SK-N-SH (cell line): ENCODE data around the gene FOCAD. TPM values are rescaled to one million over a fixed set of nuclear protein-coding genes. Genes with fewer than 3 reads are reported as not detected.

ENCODE experiments used
- CTCF ChIA-PET: fragments of 300-600, 350-600 bp; formaldehyde crosslinking; extraction: SDS; loops from one replicate; lab custom pipeline; 2021; lab: Yijun Ruan, JAX
- POLR2A ChIA-PET: fragments of 350-600 bp; sonication (Branson Sonifier 250); formaldehyde crosslinking; extraction: SDS; loops from one replicate; lab custom pipeline; 2020; ENCODE audit warnings: antibody characterized with exemption, inconsistent platforms; lab: Yijun Ruan, JAX
- DNase-seq: peaks from one replicate; pipeline ENCODE4 v3.0.0; 2012
- H2AFZ ChIP-seq: fragments of 200-600 bp; sonication (generic); 2 replicates; pipeline ENCODE4 v1.8.1; 2016; ENCODE audit warnings: antibody characterized with exemption, mild to moderate bottlenecking, low read depth
- H3F3A ChIP-seq: fragments of 200-600 bp; sonication (generic); replicated peaks from 2 replicates; pipeline ENCODE3; 2016; ENCODE audit warnings: antibody characterized with exemption, mild to moderate bottlenecking; ENCODE audit not compliant: insufficient read depth
- H3K27ac ChIP-seq, 2 experiments: fragments of 200-500 bp in 1 of 2; fragments of 200-600 bp in 1 of 2; sonication (Bioruptor generic) in 1 of 2; sonication (generic), shearing (Covaris generic) in 1 of 2; 2 replicates each; pipeline versions ENCODE4 v1.5.1 to v1.6.1; 2014 to 2016; ENCODE audit warnings: low read depth in 2 of 2, inconsistent platforms in 1 of 2, low read length in 1 of 2, mild to moderate bottlenecking in 1 of 2, mixed read lengths in 1 of 2
- H3K27me3 ChIP-seq: fragments of 200-600 bp; sonication (generic), shearing (Covaris generic); 2 replicates; pipeline ENCODE4 v1.6.1; 2016; ENCODE audit warnings: mixed run types; ENCODE audit not compliant: insufficient read depth
- H3K36me3 ChIP-seq, 2 experiments: fragments of 200-500 bp in 1 of 2; fragments of 200-600 bp in 1 of 2; sonication (Bioruptor generic) in 1 of 2; sonication (generic) in 1 of 2; replicated peaks in 1 of 2; 2 replicates each; pipeline versions ENCODE3 to v1.5.1; 2014 to 2016; ENCODE audit warnings: low read length in 1 of 2, mild to moderate bottlenecking in 1 of 2; ENCODE audit not compliant: insufficient read depth in 2 of 2, control insufficient read depth in 1 of 2
- H3K4me1 ChIP-seq, 2 experiments: fragments of 200-500 bp in 1 of 2; fragments of 200-600 bp in 1 of 2; sonication (Bioruptor generic) in 1 of 2; sonication (generic), shearing (Covaris generic) in 1 of 2; 2 replicates each; pipeline versions ENCODE4 v1.5.1 to v1.6.1; 2014 to 2016; ENCODE audit warnings: low read depth in 1 of 2, low read length in 1 of 2, mixed run types in 1 of 2; ENCODE audit not compliant: insufficient read depth in 2 of 2, control insufficient read depth in 1 of 2
- H3K4me2 ChIP-seq: fragments of 200-600 bp; sonication (generic), shearing (Covaris generic); 2 replicates; pipeline ENCODE4 v1.6.1; 2017; ENCODE audit warnings: mixed run types
- H3K4me3 ChIP-seq, 2 experiments: fragments of 200-500 bp in 1 of 2; fragments of 200-600 bp in 1 of 2; sonication (Bioruptor generic) in 1 of 2; sonication (generic), shearing (Covaris generic) in 1 of 2; 2 replicates each; pipeline versions ENCODE4 v1.5.1 to v1.8.1; 2014 to 2016; ENCODE audit warnings: low read depth in 2 of 2, inconsistent platforms in 1 of 2, low read length in 1 of 2, mild to moderate bottlenecking in 1 of 2, mixed read lengths in 1 of 2, moderate library complexity in 1 of 2
- H3K79me2 ChIP-seq: fragments of 200-600 bp; sonication (generic); 2 replicates; pipeline ENCODE4 v1.8.1; 2017; ENCODE audit warnings: mild to moderate bottlenecking; ENCODE audit not compliant: insufficient read depth
- H3K9ac ChIP-seq: fragments of 200-600 bp; sonication (generic); 2 replicates; pipeline ENCODE4 v1.6.1; 2017; ENCODE audit warnings: mixed run types
- H3K9me2 ChIP-seq: fragments of 200-600 bp; sonication (generic); 2 replicates; pipeline ENCODE4 v1.6.1; 2017; ENCODE audit warnings: mixed run types
- H3K9me3 ChIP-seq: fragments of 200-600 bp; sonication (generic); 2 replicates; pipeline ENCODE4 v1.6.1; 2017; ENCODE audit warnings: mixed run types, mild to moderate bottlenecking, moderate library complexity
- H4K20me1 ChIP-seq: fragments of 200-600 bp; sonication (generic); 2 replicates; pipeline ENCODE4 v1.6.1; 2017; ENCODE audit warnings: mild to moderate bottlenecking, mixed run types; ENCODE audit not compliant: insufficient read depth
- CHD2 ChIP-seq: fragments of 150-350 bp; IDR thresholded peaks from 2 replicates; pipeline ENCODE4 v1.6.1; 2018; ENCODE audit warnings: low read length; ENCODE audit not compliant: partially characterized antibody
- ELF1 ChIP-seq: IDR thresholded peaks from 2 replicates; pipeline ENCODE4 v1.4.0; 2012
- EP300 ChIP-seq, 2 experiments: IDR thresholded peaks; 2 replicates each; pipeline versions ENCODE4 v1.4.0 to v1.6.1; 2012; ENCODE audit warnings: borderline replicate concordance in 1 of 2, low read depth in 1 of 2, low read length in 1 of 2
- FOSL2 ChIP-seq: IDR thresholded peaks from 2 replicates; pipeline ENCODE4 v1.4.0; 2012; ENCODE audit warnings: low read depth, mild to moderate bottlenecking, moderate library complexity, borderline replicate concordance
- FOXM1 ChIP-seq: IDR thresholded peaks from 2 replicates; pipeline ENCODE4 v1.4.0; 2012; ENCODE audit warnings: low read depth, mild to moderate bottlenecking
- IRF3 ChIP-seq: fragments of 150-350 bp; IDR thresholded peaks from 2 replicates; pipeline ENCODE4 v1.6.1; 2016; ENCODE audit warnings: mild to moderate bottlenecking, low read depth, low read length
- JUND ChIP-seq: IDR thresholded peaks from 2 replicates; pipeline ENCODE4 v1.4.0; 2012
- MAX ChIP-seq: IDR thresholded peaks from 2 replicates; pipeline ENCODE4 v1.4.0; 2012; ENCODE audit warnings: low read depth
- NRF1 ChIP-seq: IDR thresholded peaks from 2 replicates; pipeline ENCODE4 v1.6.1; 2012; ENCODE audit warnings: low read depth, mild to moderate bottlenecking, low read length
- PBX3 ChIP-seq: IDR thresholded peaks from 2 replicates; pipeline ENCODE4; 2012
- POLR2AphosphoS5 ChIP-seq: IDR thresholded peaks from 2 replicates; pipeline ENCODE4 v1.6.1; 2012; ENCODE audit warnings: low read depth, low read length
- RCOR1 ChIP-seq: fragments of 150-350 bp; IDR thresholded peaks from 2 replicates; pipeline ENCODE4 v1.6.1; 2017; ENCODE audit warnings: antibody characterized with exemption, low read length
- REST ChIP-seq: IDR thresholded peaks from 2 replicates; pipeline ENCODE4 v1.6.1; 2012; ENCODE audit warnings: mild to moderate bottlenecking, low read depth, low read length, moderate library complexity
- RXRA ChIP-seq: IDR thresholded peaks from 2 replicates; pipeline ENCODE4 v1.4.0; 2012; ENCODE audit warnings: low read depth, mild to moderate bottlenecking, borderline replicate concordance
- SIN3A ChIP-seq: IDR thresholded peaks from 2 replicates; pipeline ENCODE4 v1.6.1; 2012; ENCODE audit warnings: low read depth, mild to moderate bottlenecking, low read length, moderate library complexity, borderline replicate concordance
- SMC3 ChIP-seq: IDR thresholded peaks from 2 replicates; pipeline ENCODE4 v1.6.1; 2012; ENCODE audit warnings: low read depth, low read length, improper control_type of control experiment
- TCF12 ChIP-seq: IDR thresholded peaks from 2 replicates; pipeline ENCODE4 v1.4.0; 2012
- USF2 ChIP-seq: fragments of 150-350 bp; IDR thresholded peaks from 2 replicates; pipeline ENCODE4 v1.6.1; 2017; ENCODE audit warnings: antibody characterized with exemption, low read length, low read depth, borderline replicate concordance
- YY1 ChIP-seq: IDR thresholded peaks from 2 replicates; pipeline ENCODE4 v1.4.0; 2012; ENCODE audit warnings: low read depth, mild to moderate bottlenecking
- WGBS: methylation state at CpG from one replicate; pipeline ENCODE4 v1.1.6; 2017; ENCODE audit warnings: low lambda C conversion rate; 5-methylcytosine and 5-hydroxymethylcytosine counted together
- polyA plus RNA-seq, 3 experiments: library from polyadenylated mRNA; depleted of rRNA; stranded (reverse); fragments of >200 nt; gene quantifications; 2 replicates each; pipeline ENCODE4 v1.2.3, GENCODE V29; 2012

FOCAD gene
- polyA plus RNA-seq, 1 of the 3 experiments (the other 2 are of a cell fraction) = 15.8 TPM

- no peak for DNase-seq
- Histone ChIP-seq H3K4me2 (no peak overlapping the region), H3K79me2 (no peaks in the 10 kb centered on the region), H3K27me3 (no peaks in the 10 kb centered on the region), H2AFZ (no peak overlapping the region), H3K4me1 (no peaks in the 10 kb centered on the region), H3K9me3 (peaks cover 16% of the 10 kb centered on the region; the same call in 1 of the 2 replicates), H3K9ac (no peak overlapping the region), H3K4me3 (no peak overlapping the region), H3K27ac (no peak overlapping the region), H3K36me3 (peaks cover 2 to 24% of the 10 kb centered on the region in 2 experiments), H3K9me2 (0 out of 2 replicates have a peak, but pooled peaks cover 3% of the 10 kb centered on the region), H3F3A (no peaks in the 10 kb centered on the region), H4K20me1 (no peaks in the 10 kb centered on the region)
- no peak for TF ChIP-seq TCF12
- no peak for TF ChIP-seq USF2
- TF ChIP-seq YY1 = no peak
- no peak for TF ChIP-seq EP300 (IDR thresholded peaks at IDR 0.05; ENCODE audit: borderline replicate concordance in 1 of 2, low read depth in 1 of 2, low read length in 1 of 2)
- no peak for TF ChIP-seq NRF1
- TF ChIP-seq SIN3A = no peak
- TF ChIP-seq JUND = no peak
- no peak for TF ChIP-seq RCOR1
- TF ChIP-seq POLR2AphosphoS5 = no peak
- TF ChIP-seq FOSL2 = no peak
- TF ChIP-seq IRF3 = no peak
- TF ChIP-seq FOXM1 = no peak
- no peak for TF ChIP-seq ELF1
- WGBS = 91% methylated on average over 1 of the region's 1 CpG
- CTCF ChIA-PET = no interaction called here
- POLR2A ChIA-PET = no interaction called here
Measured at GRCh38 chr9:20838218-20838617, 154.2 kb downstream of the FOCAD start.

GRCh38 chr9:20844916-20845315 lies 160.9 kb downstream of the FOCAD start:
- no peak overlapping the region for H3K9ac ChIP-seq
- no peak overlapping the region for H3K27ac ChIP-seq
- 98% methylated on average over 2 of the region's 2 CpGs for WGBS
- H3K4me2 ChIP-seq = no peak overlapping the region
- ChIA-PET CTCF (no interaction called here), POLR2A (no interaction called here)
- no peaks in the 10 kb centered on the region for H3K4me1 ChIP-seq
- no peaks in the 10 kb centered on the region for H4K20me1 ChIP-seq
- H3K79me2 ChIP-seq = no peaks in the 10 kb centered on the region
- H3K36me3 ChIP-seq = peaks cover 2 to 12% of the 10 kb centered on the region in 2 experiments
- no peak overlapping the region for H3K4me3 ChIP-seq
- H3F3A ChIP-seq = no peaks in the 10 kb centered on the region
- no peaks in the 10 kb centered on the region for H3K27me3 ChIP-seq
- no peak for DNase-seq
- H3K9me2 ChIP-seq = 0 out of 2 replicates have a peak, but pooled peaks cover 3% of the 10 kb centered on the region
- no peak overlapping the region for H2AFZ ChIP-seq
- H3K9me3 ChIP-seq = peaks cover 16% of the 10 kb centered on the region; the same call in 1 of the 2 replicates
- no peak for TF ChIP-seq RXRA
- no peak for TF ChIP-seq REST
- no peak for TF ChIP-seq USF2
- no peak for TF ChIP-seq EP300 (IDR thresholded peaks at IDR 0.05; ENCODE audit: borderline replicate concordance in 1 of 2, low read depth in 1 of 2, low read length in 1 of 2)
- no peak for TF ChIP-seq MAX
- no peak for TF ChIP-seq RCOR1
- no peak for TF ChIP-seq SMC3
- no peak for TF ChIP-seq CHD2
- no peak for TF ChIP-seq PBX3
- TF ChIP-seq IRF3 = no peak
- TF ChIP-seq ELF1 = no peak
- no peak for TF ChIP-seq JUND
- TF ChIP-seq FOXM1 = no peak
